HepG2 (cell line): Measurements from ENCODE around the gene PTCD1. TPM values are rescaled to one million over a fixed set of nuclear protein-coding genes. Genes with fewer than 3 reads are reported as not detected.

Experiments
- BCL6 ChIP-seq: IDR thresholded peaks from 2 replicates; pipeline ENCODE4 v1.6.1; 2016; ENCODE audit warnings: missing genetic modification reagents, missing compliant biosample characterization
- CENPX ChIP-seq: sonication (generic); formaldehyde crosslinking; IDR thresholded peaks from 2 replicates; pipeline ENCODE4 v1.9.0; 2021; ENCODE audit warnings: mild to moderate bottlenecking, missing genetic modification reagents, moderate library complexity
- DNMT3B ChIP-seq: conservative IDR thresholded peaks from 2 replicates; pipeline ENCODE4 v1.6.1; 2016; ENCODE audit warnings: missing biosample characterization, control low read depth
- E2F5 ChIP-seq: sonication (generic); formaldehyde crosslinking; conservative IDR thresholded peaks from 2 replicates; pipeline ENCODE4 v1.4.0; 2020; ENCODE audit warnings: missing genetic modification reagents
- FIP1L1 ChIP-seq: fragments of 200-400 bp; formaldehyde crosslinking; IDR thresholded peaks from 2 replicates; pipeline ENCODE4 v1.6.1; 2018; ENCODE audit warnings: low read depth, mild to moderate bottlenecking, low read length, moderate library complexity, borderline replicate concordance; ENCODE audit not compliant: insufficient read depth
- HOXA7 ChIP-seq: sonication (generic); formaldehyde crosslinking; IDR thresholded peaks from 2 replicates; pipeline ENCODE4 v1.8.1; 2022; ENCODE audit warnings: mild to moderate bottlenecking, missing genetic modification reagents, moderate library complexity
- KLF13 ChIP-seq: sonication (generic); formaldehyde crosslinking; IDR thresholded peaks from 2 replicates; pipeline ENCODE4 v1.4.0; 2020; ENCODE audit warnings: mild to moderate bottlenecking, missing genetic modification reagents
- NFE2 ChIP-seq: sonication (generic); formaldehyde crosslinking; IDR thresholded peaks from 2 replicates; pipeline ENCODE4 v1.4.0; 2020; ENCODE audit warnings: missing genetic modification reagents
- NFIB ChIP-seq: sonication (generic); formaldehyde crosslinking; IDR thresholded peaks from 2 replicates; pipeline ENCODE4 v1.9.0; 2021; ENCODE audit warnings: missing genetic modification reagents, mild to moderate bottlenecking, borderline replicate concordance
- NR2F6 ChIP-seq, 2 experiments: IDR thresholded peaks; 2 replicates each; pipeline ENCODE4 v1.6.1; 2016; ENCODE audit warnings: antibody characterized with exemption in 1 of 2, mild to moderate bottlenecking in 1 of 2
- RFX1 ChIP-seq: fragments of 450-650 bp; IDR thresholded peaks from 2 replicates; pipeline ENCODE4 v1.6.1; 2017
- TBL1XR1 ChIP-seq: fragments of 150-350 bp; IDR thresholded peaks from 2 replicates; pipeline ENCODE4 v1.6.1; 2014; ENCODE audit warnings: borderline replicate concordance, low read length; ENCODE audit not compliant: partially characterized antibody
- USF2 ChIP-seq, 2 experiments: sonication (generic) in 1 of 2; formaldehyde crosslinking in 1 of 2; IDR thresholded peaks; 2 replicates each; pipeline versions ENCODE4 v1.5.1 to v1.6.1; 2011 to 2020; ENCODE audit warnings: borderline replicate concordance in 1 of 2, low read depth in 1 of 2, low read length in 1 of 2, mild to moderate bottlenecking in 1 of 2, missing genetic modification reagents in 1 of 2, moderate library complexity in 1 of 2
- ZKSCAN1 ChIP-seq: fragments of 150-350 bp; IDR thresholded peaks from 2 replicates; pipeline ENCODE4 v1.6.1; 2014; ENCODE audit warnings: low read length
- ZNF253 ChIP-seq: sonication (generic); formaldehyde crosslinking; IDR thresholded peaks from 2 replicates; pipeline ENCODE4 v1.8.0; 2022; ENCODE audit warnings: mild to moderate bottlenecking, missing genetic modification reagents, borderline replicate concordance
- ZNF281 ChIP-seq: sonication (generic); formaldehyde crosslinking; IDR thresholded peaks from 2 replicates; pipeline ENCODE4 v1.4.0; 2020; ENCODE audit warnings: missing genetic modification reagents, borderline replicate concordance
- ZNF354B ChIP-seq: sonication (generic); formaldehyde crosslinking; IDR thresholded peaks from 2 replicates; pipeline ENCODE4 v1.8.0; 2022; ENCODE audit warnings: mild to moderate bottlenecking, missing genetic modification reagents
- ZNF619 ChIP-seq: sonication (generic); formaldehyde crosslinking; IDR thresholded peaks from 2 replicates; pipeline ENCODE4 v1.4.0; 2020; ENCODE audit warnings: mild to moderate bottlenecking, missing genetic modification reagents
- ZNF713 ChIP-seq: sonication (generic); formaldehyde crosslinking; IDR thresholded peaks from 2 replicates; pipeline ENCODE4 v1.4.0; 2020; ENCODE audit warnings: mild to moderate bottlenecking, missing genetic modification reagents
- ZNF780A ChIP-seq: sonication (generic); formaldehyde crosslinking; IDR thresholded peaks from 2 replicates; pipeline ENCODE4 v1.8.0; 2022; ENCODE audit warnings: mild to moderate bottlenecking, missing genetic modification reagents, moderate library complexity
- ZSCAN5A ChIP-seq: sonication (generic); formaldehyde crosslinking; IDR thresholded peaks from 2 replicates; pipeline ENCODE4 v1.8.0; 2022; ENCODE audit warnings: mild to moderate bottlenecking, missing genetic modification reagents, borderline replicate concordance
- polyA plus RNA-seq, 8 experiments: library from polyadenylated mRNA; depleted of rRNA in 3 of 8; stranded (reverse) in 7 of 8; unstranded in 1 of 8; fragments of >200 nt; fragmentation: Illumina TruSeq in 4 of 8; extraction: Trizol in 4 of 8; gene quantifications; 2 replicates each; pipeline versions ENCODE4 v1.2.1 to v1.2.3, GENCODE V29; 2011 to 2016; ENCODE audit warnings: low read depth in 4 of 8, missing spikeins in 1 of 8, mixed read lengths in 1 of 8; ENCODE audit not compliant: insufficient read depth in 1 of 8
- total RNA-seq, 5 experiments: library from RNA; depleted of rRNA; stranded (reverse); fragments of >200 nt; fragmentation: Illumina TruSeq; extraction: Trizol; gene quantifications; 2 replicates each; pipeline ENCODE4 v1.2.3, GENCODE V29; 2016; ENCODE audit warnings: low read depth in 1 of 5

Gene PTCD1
- total and polyA plus RNA-seq, 2 of the 13 experiments (the other 11 are each of a cell fraction or from before 2014, with no cell fraction given) = 3.0 to 8.4 TPM

- TF ChIP-seq USF2 (IDR thresholded peaks at IDR 0.05; ENCODE audit: low read depth, low read length) (no peak), USF2 (CRISPR knock-in tag; IDR thresholded peaks at IDR 0.05; ENCODE audit: borderline replicate concordance) (no peak), E2F5 (CRISPR knock-in tag) (no peak; the same call in 1 of the 2 replicates), ZKSCAN1 (no peak), NFE2 (CRISPR knock-in tag) (0 out of 2 replicates have a peak, but pooled peaks have one; percentile 48), NFIB (CRISPR knock-in tag) (no peak), FIP1L1 (no peak), BCL6 (CRISPR knock-in tag) (peak; percentile 38), KLF13 (CRISPR knock-in tag) (no peak; the same call in 1 of the 2 replicates), CENPX (CRISPR knock-in tag) (no peak), ZNF253 (CRISPR knock-in tag) (no peak), NR2F6 (IDR thresholded peaks at IDR 0.05) (no peak), NR2F6 (CRISPR knock-in tag; IDR thresholded peaks at IDR 0.05) (no peak), ZSCAN5A (CRISPR knock-in tag) (peak; percentile 66; the same call in 1 of the 2 replicates), DNMT3B (CRISPR knock-in tag) (no peak), RFX1 (peak; percentile 77), ZNF780A (CRISPR knock-in tag) (no peak), ZNF619 (CRISPR knock-in tag) (peak; percentile 93), ZNF281 (no peak), ZNF354B (CRISPR knock-in tag) (0 out of 2 replicates have a peak, but pooled peaks have one; percentile 84), HOXA7 (no peak), ZNF713 (CRISPR knock-in tag) (peak; percentile 86; the same call in 1 of the 2 replicates), TBL1XR1 (peak; percentile 55)
These were observed 30.0 kb downstream of the PTCD1 start, which contains the start of the genes BUD31 and PDAP1 (continued) for GRCh38 chr7:99408379-99409191.
